ENCODE results near the gene TBX19. TPM values are rescaled to one million over a fixed set of nuclear protein-coding genes. Genes with fewer than 3 reads are reported as not detected.

The TBX19 gene
- total and polyA plus RNA-seq, 4 donors: 1.0 to 3.6 (median 1.7) TPM

DNA sequence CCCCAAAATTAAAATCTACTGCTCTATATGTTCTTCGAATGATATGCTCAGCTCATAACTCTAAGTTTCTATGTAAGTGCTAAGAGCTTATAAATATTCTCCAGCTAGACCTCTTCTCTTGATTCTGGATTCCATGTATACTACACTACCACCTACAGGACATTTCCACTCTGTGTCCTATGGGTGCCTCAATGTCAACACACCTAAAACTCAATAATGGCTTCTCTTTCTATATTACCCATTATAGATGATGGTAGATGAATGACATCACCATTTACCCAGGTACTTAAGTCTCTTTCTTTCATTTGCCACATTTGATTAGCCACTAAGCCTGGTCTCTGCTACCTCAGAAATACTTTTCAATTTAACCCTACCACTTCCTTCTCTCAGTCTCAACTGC lies 41.3 kb downstream of the TBX19 start:
- 0 to 47% methylated on average over 1 of the region's 1 CpG for WGBS, 2 donors
- DNase-seq (peak in 1 of 3 donors; percentile 25), ATAC-seq (ENCODE audit: insufficient read depth, low FRiP score) (no peak)
- TF ChIP-seq, protein P1, sequence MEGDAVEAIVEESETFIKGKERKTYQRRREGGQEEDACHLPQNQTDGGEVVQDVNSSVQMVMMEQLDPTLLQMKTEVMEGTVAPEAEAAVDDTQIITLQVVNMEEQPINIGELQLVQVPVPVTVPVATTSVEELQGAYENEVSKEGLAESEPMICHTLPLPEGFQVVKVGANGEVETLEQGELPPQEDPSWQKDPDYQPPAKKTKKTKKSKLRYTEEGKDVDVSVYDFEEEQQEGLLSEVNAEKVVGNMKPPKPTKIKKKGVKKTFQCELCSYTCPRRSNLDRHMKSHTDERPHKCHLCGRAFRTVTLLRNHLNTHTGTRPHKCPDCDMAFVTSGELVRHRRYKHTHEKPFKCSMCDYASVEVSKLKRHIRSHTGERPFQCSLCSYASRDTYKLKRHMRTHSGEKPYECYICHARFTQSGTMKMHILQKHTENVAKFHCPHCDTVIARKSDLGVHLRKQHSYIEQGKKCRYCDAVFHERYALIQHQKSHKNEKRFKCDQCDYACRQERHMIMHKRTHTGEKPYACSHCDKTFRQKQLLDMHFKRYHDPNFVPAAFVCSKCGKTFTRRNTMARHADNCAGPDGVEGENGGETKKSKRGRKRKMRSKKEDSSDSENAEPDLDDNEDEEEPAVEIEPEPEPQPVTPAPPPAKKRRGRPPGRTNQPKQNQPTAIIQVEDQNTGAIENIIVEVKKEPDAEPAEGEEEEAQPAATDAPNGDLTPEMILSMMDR (IDR thresholded peaks at IDR 0.05; ENCODE audit: control extremely low read depth, extremely low read depth): no peak
- Histone ChIP-seq H3K9me3 (ENCODE audit: control insufficient read depth in 4 of 4, insufficient read depth in 3 of 4, low read length in 3 of 4) (peaks cover 0 to 3% (median 0%) of the 10 kb centered on the region in 4 donors), H3K36me3 (ENCODE audit: control insufficient read depth in 4 of 4, insufficient read depth in 4 of 4, low read length in 4 of 4) (peaks cover 0 to 3% (median 0%) of the 10 kb centered on the region in 4 donors), H3K27me3 (ENCODE audit: control insufficient read depth in 3 of 3, insufficient read depth in 3 of 3, low read length in 2 of 3) (no peaks in the 10 kb centered on the region), H3K27ac (ENCODE audit: low read depth in 1 of 2, low read length in 1 of 2) (no peak overlapping the region), H3K4me1 (ENCODE audit: control insufficient read depth in 5 of 5, insufficient read depth in 5 of 5, low read length in 5 of 5) (peaks cover 0 to 24% (median 0%) of the 10 kb centered on the region in 5 donors), H3K9ac (ENCODE audit: insufficient read depth in 1 of 2, low read length in 2 of 2) (no peak overlapping the region), H3K4me3 (no peak overlapping the region)

DNA sequence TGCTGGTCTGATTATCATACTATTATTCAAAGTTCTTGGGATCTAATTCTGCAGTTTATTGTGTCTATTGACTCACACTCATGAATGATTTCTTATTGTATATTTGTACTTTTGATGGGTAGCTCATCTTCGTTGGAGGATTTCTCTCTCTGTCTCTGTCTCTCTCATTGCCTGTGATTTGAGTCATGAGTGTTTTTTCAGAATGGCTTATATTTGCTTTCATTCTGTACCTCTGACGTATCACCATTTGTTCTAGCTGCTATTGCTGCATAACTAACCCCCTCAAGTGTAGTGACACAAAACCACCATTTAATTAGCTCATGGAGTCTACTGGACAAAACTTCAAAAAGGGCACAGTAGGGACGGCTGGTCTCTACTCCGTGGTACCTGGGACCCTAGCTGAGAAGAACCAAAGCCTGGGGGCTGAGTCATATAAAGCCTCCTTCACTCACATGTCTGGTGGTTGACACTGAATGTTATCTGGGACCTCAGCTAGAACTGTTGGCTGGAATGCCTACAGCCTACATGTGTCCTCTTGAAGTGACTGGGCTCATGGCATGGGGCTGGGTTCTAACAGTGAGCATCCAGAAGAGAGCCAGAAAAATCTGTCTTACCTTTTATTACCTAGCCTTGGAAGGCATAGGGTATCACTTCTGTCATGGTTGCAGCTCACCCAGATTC lies 44.2 kb downstream of the TBX19 start:
- Histone ChIP-seq H3K9ac (ENCODE audit: insufficient read depth in 1 of 2, low read length in 2 of 2) (no peak overlapping the region), H3K27me3 (ENCODE audit: control insufficient read depth in 3 of 3, insufficient read depth in 3 of 3, low read length in 2 of 3) (no peaks in the 10 kb centered on the region), H3K4me3 (no peak overlapping the region), H3K9me3 (ENCODE audit: control insufficient read depth in 4 of 4, insufficient read depth in 3 of 4, low read length in 3 of 4) (peaks cover 0 to 3% (median 0%) of the 10 kb centered on the region in 4 donors), H3K36me3 (ENCODE audit: control insufficient read depth in 4 of 4, insufficient read depth in 4 of 4, low read length in 4 of 4) (no peaks in the 10 kb centered on the region), H3K27ac (ENCODE audit: low read depth in 1 of 2, low read length in 1 of 2) (no peak overlapping the region), H3K4me1 (ENCODE audit: control insufficient read depth in 5 of 5, insufficient read depth in 5 of 5, low read length in 5 of 5) (peaks cover 0 to 19% (median 0%) of the 10 kb centered on the region in 5 donors)
- TF ChIP-seq, protein P1 (IDR thresholded peaks at IDR 0.05; ENCODE audit: control extremely low read depth, extremely low read depth): no peak
- DNase-seq: no peak
- 93% methylated on average over 4 of the region's 4 CpGs for WGBS, 2 donors
- ATAC-seq (ENCODE audit: insufficient read depth, low FRiP score): no peak

DNA sequence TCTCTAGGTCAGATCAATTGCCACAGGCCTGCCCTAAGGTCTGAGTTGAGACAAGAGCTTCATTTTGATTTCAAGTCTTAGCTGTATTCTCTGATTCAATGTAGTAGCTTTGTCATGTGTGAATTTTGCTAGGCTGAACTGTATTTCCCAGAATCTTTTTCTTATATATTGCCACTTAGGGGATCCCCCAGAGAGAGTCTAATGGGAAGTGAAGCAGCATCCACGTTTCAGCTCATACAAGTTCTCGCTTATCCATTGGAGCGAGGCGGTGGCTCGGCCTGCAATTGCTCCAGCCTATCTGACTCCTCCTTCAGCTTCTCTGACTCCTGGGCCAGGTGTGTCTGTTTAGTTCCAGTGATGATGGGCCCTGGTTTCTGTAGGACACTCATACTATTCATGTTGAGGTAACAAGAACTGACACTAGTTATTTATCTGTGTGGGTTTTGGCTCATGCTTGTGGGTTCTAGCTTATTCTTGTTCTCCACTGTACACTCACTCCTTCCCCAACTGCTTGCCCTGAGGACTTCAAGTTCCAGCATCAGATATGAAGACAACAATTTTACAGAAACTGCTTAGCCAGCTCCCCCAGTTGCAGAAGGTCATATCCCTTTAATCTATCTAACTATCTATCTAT lies 48.2 kb downstream of the TBX19 start:
- H3K4me3 ChIP-seq: no peak overlapping the region
- no peak overlapping the region for H3K9ac ChIP-seq (ENCODE audit: insufficient read depth in 1 of 2, low read length in 2 of 2)
- 92 to 95% methylated on average over 5 of the region's 5 CpGs for WGBS, 2 donors
- H3K9me3 ChIP-seq (ENCODE audit: control insufficient read depth in 4 of 4, insufficient read depth in 3 of 4, low read length in 3 of 4): peaks cover 0 to 3% (median 0%) of the 10 kb centered on the region in 4 donors
- DNase-seq: no peak
- no peaks in the 10 kb centered on the region for H3K36me3 ChIP-seq (ENCODE audit: control insufficient read depth in 4 of 4, insufficient read depth in 4 of 4, low read length in 4 of 4)
- H3K4me1 ChIP-seq (ENCODE audit: control insufficient read depth in 5 of 5, insufficient read depth in 5 of 5, low read length in 5 of 5): peaks cover 0 to 8% (median 0%) of the 10 kb centered on the region in 5 donors
- no peak overlapping the region for H3K27ac ChIP-seq (ENCODE audit: low read depth in 1 of 2, low read length in 1 of 2)
- no peak for ATAC-seq (ENCODE audit: insufficient read depth, low FRiP score)
- TF ChIP-seq, protein P1 (IDR thresholded peaks at IDR 0.05; ENCODE audit: control extremely low read depth, extremely low read depth): no peak
- H3K27me3 ChIP-seq (ENCODE audit: control insufficient read depth in 3 of 3, insufficient read depth in 3 of 3, low read length in 2 of 3): no peaks in the 10 kb centered on the region

Measured in lung (tissue), 12 donors.